Measurements from ENCODE around the gene HDAC1. TPM values are rescaled to one million over a fixed set of nuclear protein-coding genes. Genes with fewer than 3 reads are reported as not detected.
A peak's percentile ranks its signal among the peaks of the same experiment; 100 is the strongest.

HDAC1 gene
- total and polyA plus RNA-seq, 2 of the 13 experiments (the other 11 are each of a cell fraction or from before 2014, with no cell fraction given): 93.5 to 189 TPM

- TF ChIP-seq ZNF280D (CRISPR knock-in tag; IDR thresholded peaks at IDR 0.05): peak; percentile 80; the same call in 1 of the 2 replicates
- TF ChIP-seq DPF2 (CRISPR knock-in tag; IDR thresholded peaks at IDR 0.05; ENCODE audit: borderline replicate concordance, low read depth): peak; percentile 85
- peak; percentile 86; the same call in 1 of the 2 replicates for TF ChIP-seq SMYD3 (CRISPR knock-in tag; IDR thresholded peaks at IDR 0.05)
- peak; percentile 78 for TF ChIP-seq BCL6 (CRISPR knock-in tag; IDR thresholded peaks at IDR 0.05)
- no peak; the same call in 1 of the 2 replicates for TF ChIP-seq ZNF776 (CRISPR knock-in tag; IDR thresholded peaks at IDR 0.05)
- peak; percentile 86 for TF ChIP-seq ZNF746 (CRISPR knock-in tag; IDR thresholded peaks at IDR 0.05)
- TF ChIP-seq, protein P1, sequence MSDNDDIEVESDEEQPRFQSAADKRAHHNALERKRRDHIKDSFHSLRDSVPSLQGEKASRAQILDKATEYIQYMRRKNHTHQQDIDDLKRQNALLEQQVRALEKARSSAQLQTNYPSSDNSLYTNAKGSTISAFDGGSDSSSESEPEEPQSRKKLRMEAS (IDR thresholded peaks at IDR 0.05): peak; percentile 87
- TF ChIP-seq, protein P2, sequence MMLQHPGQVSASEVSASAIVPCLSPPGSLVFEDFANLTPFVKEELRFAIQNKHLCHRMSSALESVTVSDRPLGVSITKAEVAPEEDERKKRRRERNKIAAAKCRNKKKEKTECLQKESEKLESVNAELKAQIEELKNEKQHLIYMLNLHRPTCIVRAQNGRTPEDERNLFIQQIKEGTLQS (CRISPR knock-in tag; IDR thresholded peaks at IDR 0.05): peak; percentile 56
- TF ChIP-seq MTA3 (CRISPR knock-in tag; IDR thresholded peaks at IDR 0.05): no peak
- TF ChIP-seq GRHL1 (CRISPR knock-in tag; conservative IDR thresholded peaks at IDR 0.05): no peak
- TF ChIP-seq ZNF232 (CRISPR knock-in tag; IDR thresholded peaks at IDR 0.05; ENCODE audit: borderline replicate concordance): 0 out of 2 replicates have a peak, but pooled peaks have one; percentile 48
- peak; percentile 94 for TF ChIP-seq MEF2D (CRISPR knock-in tag; IDR thresholded peaks at IDR 0.05)
- no peak for TF ChIP-seq ZNF337 (CRISPR knock-in tag; IDR thresholded peaks at IDR 0.05; ENCODE audit: borderline replicate concordance, low read depth)
- TF ChIP-seq, protein P3, sequence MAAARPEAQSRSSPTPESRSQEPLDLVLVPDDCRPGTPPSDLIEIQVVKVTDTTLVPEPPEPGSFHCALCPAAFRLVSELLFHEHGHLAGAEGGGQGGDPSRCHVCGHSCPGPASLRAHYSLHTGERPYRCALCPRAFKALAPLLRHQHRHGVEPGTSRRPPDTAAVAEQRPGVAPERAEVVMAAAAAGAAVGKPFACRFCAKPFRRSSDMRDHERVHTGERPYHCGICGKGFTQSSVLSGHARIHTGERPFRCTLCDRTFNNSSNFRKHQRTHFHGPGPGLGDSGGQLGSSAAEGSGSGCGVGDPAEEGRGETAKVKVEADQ (CRISPR knock-in tag; IDR thresholded peaks at IDR 0.05; ENCODE audit: borderline replicate concordance): 0 out of 2 replicates have a peak, but pooled peaks have one; percentile 1
- no peak for TF ChIP-seq EEA1 (CRISPR knock-in tag; IDR thresholded peaks at IDR 0.05; ENCODE audit: borderline replicate concordance)
- 0 out of 2 replicates have a peak, but pooled peaks have one; percentile 23 for TF ChIP-seq RBAK (CRISPR knock-in tag; IDR thresholded peaks at IDR 0.05)
- peak; percentile 69 for TF ChIP-seq HIVEP1 (CRISPR knock-in tag; IDR thresholded peaks at IDR 0.05)
- TF ChIP-seq ISL2 (CRISPR knock-in tag; IDR thresholded peaks at IDR 0.05): peak; percentile 76; the same call in 1 of the 2 replicates
- no peak for TF ChIP-seq CENPX (CRISPR knock-in tag; IDR thresholded peaks at IDR 0.05)
- TF ChIP-seq SMAD1 (CRISPR knock-in tag; IDR thresholded peaks at IDR 0.05; ENCODE audit: borderline replicate concordance, low read depth): peak; percentile 78; the same call in 1 of the 2 replicates
- peak; percentile 96 for TF ChIP-seq KDM6A (CRISPR knock-in tag; IDR thresholded peaks at IDR 0.05; ENCODE audit: low read depth)
- peak; percentile 68; the same call in 1 of the 2 replicates for TF ChIP-seq TBX2 (CRISPR knock-in tag; IDR thresholded peaks at IDR 0.05; ENCODE audit: borderline replicate concordance)
- no peak for TF ChIP-seq SOX6 (IDR thresholded peaks at IDR 0.05)
- peak; percentile 94 for TF ChIP-seq SOX6 (CRISPR knock-in tag; IDR thresholded peaks at IDR 0.05)
- TF ChIP-seq ZMYM4 (CRISPR knock-in tag; IDR thresholded peaks at IDR 0.05): peak; percentile 81
These were observed 41.9 kb upstream of the HDAC1 start (continued) for GRCh38 chr1:32249831-32250525.

Data from HepG2 (cell line).